ENCODE measurements around the gene ZNF511.

ZNF511 gene

DNA sequence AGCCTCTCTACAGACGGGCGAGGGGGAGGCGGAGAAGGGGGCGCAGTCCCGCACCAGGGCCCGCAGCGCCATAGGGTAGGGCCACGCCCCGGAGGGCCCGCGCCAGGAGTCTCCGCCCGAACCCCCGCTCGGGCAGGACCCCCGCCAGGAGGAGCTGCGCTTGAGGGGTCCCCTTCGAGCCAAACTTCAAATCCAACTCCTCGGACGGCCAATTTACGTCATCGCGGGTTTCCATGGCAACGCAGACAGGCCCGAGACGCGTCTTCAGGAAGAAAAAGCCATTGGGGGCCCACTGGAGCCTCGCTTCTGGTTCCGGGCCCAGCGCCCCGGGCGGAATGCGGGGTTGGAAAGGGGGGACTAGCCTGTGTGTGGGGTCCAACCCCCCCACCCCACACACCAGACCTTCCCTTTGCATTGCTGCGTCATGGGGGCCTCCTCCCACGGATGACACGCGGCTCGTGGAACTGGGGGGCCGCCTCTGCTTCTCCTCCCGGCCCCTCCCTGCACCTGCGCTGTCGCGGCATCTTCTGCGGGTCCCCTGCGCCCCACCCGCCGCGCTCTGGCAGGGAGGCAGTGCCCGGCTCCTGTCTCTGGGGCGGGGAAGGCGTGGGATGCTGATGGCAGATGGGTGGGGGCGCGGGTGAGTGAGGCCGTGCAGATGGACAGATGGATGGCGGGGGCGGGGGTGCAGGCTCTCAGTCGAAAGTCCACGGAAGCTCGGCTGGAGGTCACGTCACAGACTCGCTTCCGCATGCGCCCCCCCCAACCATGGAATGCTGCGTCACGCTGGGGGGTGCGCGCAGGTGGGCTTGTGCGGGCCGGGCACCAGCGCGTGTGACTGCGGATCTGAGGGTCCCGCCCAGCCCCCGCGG, 26.8 kb downstream of the ZNF511 start:
- DNase-seq (ENCODE audit: low read depth, low spot score): peak; percentile 55

DNA sequence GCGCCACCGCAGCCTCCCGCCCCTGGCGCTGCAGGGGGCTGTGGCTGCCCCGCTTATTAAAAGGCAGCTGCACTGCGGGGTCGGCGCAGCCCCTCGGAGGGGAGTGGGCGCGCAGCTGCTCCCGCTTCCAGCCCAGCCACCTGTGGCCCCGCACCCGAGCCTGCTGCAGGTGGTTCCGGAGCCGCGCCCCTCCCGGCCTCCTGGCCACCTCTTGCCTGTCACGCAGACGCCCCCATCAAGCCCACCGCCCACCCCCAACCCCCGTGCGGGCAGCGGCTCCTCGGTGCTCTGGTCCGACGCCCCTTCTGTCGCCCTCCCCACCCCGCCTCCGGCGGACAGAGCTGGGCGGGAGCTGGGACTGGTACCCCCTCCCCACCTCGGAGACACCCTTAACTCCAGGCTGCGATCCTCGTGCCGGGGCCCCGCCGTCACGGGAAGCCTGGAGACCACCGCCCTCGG, 27.4 kb downstream of the ZNF511 start:
- no peak for DNase-seq (ENCODE audit: low read depth, low spot score)

DNA sequence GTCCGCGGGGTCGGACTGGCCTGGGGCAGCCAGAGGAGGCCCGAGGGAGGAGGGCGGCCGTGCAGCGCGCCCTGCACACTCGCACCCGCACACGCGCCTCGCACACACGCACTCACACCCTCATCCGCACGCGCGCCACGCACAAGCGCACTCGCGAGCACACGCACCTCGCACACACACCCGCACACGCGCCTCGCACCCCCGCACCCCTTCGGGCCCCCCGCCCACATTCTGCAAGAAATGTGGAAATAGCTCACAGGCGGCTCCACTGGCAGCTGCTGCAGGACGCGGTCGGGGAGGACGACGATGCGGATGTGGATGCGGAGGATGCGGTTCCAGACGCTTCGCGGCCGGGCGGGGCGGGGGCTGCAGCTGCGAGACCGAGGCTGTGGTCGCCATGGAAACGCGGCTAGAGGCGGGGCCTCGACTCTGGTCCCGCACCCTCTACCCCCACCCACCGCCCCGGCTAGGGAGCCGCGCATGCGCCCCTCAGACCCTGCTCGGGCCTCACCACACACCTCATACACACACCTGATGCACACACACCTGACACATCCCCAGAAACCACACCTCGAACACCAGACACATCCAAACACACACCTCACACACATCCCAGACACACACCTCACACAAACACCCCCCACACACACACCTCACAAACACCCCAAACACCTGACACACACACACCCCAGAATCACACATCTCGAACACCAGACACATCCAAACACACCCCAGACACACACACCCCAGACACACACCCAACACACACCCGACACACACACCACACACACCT, 28.1 kb downstream of the ZNF511 start, which contains the start of gene CALY:
CALY (minus strand) TSS at position 320 of the 793 bp plus-strand sequence. CDS start 7,907 bp downstream, outside the sequence.
- DNase-seq (ENCODE audit: low read depth, low spot score): peak; percentile 58

DNA sequence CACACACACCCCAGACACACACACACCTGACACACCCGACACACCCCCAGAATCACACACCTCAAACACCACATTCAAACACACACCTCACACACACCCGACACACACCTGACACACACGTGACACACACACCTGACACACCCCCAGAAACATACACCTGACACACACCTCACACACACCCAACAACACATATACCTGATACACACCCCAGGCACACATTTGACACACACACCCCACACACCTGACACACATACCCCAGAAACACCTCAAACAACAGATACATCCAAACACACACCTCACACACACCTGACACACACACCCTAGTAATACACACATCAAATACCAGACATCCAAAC, 28.6 kb downstream of the ZNF511 start:
- DNase-seq (ENCODE audit: low read depth, low spot score): no peak

DNA sequence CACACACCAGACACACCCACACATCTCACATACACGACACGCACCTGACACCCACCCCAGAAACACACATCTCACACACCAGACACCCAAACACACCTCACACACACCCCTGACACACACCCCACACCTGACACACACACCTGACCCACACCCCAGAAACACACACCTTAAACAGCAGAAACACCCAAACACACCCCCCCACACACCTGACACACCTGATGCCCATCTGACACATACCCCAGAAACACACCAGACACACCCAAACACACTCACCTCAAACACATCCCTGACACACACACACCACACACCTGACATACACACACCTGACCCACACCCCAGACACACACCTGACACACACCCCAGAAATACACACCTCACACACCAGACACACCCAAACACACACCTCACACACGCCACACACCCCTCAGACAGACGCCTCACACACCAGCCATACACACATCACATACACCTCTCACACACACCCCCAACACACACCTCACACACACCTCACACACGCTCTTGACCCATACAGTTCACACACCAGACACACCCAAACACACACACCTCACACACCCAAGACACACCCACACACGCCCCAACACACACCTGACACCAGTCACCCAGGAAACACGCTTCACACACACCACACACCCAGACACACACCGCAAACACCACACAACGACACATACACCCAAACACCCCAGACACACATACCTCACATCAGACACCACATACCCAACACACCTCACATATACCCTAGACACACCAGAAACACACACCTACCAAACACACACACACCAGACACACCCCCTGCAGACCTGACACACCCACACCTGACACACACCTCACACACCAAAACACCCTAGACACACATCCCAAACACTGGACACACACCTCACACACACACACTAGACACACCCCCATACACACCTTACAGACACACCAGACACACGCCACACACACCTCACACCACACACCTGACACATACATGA, 29.7 kb downstream of the ZNF511 start:
- no peak for DNase-seq (ENCODE audit: low read depth, low spot score)

DNA sequence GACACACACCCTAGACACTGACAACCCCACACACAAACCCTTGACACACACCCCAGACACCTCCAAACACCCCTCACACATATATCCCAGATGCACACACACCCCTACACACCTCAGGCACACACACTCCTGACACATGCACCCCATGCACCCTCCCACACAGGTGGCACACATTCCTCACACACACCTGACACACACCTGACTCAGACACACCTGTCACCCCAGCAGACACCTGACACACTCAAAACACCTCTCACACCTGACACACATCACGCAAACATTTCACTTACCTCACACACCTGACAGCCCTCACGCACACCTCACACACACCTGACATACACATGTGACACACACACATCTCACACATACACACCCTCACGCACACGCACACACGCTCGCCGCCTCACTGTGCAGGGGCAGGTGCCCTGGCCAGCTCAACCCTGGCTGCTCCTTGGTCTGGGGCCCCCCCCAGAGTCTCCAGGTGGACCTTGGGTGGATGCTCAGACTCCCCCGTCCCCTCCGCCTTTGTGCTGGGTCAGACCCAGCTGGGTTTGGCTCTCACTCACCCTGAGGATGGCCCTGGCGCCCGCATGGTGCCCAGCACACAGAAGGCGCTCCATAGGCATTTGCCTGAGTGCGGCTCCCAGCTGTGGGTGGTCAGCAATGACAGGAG, 31.1 kb downstream of the ZNF511 start:
- DNase-seq (ENCODE audit: low read depth, low spot score): no peak

DNA sequence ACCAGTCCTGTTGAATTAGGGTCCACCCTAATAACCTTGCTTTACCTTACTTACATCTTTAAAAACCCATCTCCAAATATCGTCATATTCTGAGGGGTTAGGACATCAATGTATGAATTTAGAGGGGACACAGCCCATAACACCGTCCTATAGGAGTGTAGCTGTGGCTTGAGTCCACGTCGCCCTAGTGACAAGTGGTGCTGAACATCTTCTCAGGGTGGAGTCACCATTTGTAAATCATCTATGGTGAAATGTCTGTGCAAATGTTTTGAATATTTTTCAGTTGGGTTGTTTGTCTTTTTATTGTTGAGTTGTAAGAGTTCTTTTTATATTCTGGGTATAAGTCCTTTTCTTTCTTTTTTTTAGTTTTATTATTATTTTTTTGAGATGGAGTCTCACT, 33.3 kb downstream of the ZNF511 start:
- no peak for DNase-seq (ENCODE audit: low read depth, low spot score)

DNA sequence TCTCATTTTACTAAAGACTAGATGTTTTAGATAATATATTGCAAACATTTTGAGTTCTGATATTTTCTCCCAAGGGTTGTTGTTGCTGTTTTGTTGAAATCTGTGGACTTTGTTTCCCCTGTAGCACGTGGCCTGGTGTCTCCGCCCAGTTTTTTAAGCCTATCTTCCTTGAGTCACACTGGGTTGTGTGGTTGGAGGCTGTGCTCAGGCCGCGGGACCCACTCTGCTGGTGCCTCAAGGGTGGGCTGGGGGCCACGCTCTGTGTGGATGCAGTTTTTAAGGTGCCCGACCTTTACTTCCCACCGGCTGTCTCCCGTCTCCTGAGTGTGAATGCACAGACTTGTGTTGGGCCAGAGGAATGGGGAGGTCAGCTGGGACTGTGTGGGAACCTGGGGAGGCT, 34.2 kb downstream of the ZNF511 start:
- DNase-seq (ENCODE audit: low read depth, low spot score): no peak

DNA sequence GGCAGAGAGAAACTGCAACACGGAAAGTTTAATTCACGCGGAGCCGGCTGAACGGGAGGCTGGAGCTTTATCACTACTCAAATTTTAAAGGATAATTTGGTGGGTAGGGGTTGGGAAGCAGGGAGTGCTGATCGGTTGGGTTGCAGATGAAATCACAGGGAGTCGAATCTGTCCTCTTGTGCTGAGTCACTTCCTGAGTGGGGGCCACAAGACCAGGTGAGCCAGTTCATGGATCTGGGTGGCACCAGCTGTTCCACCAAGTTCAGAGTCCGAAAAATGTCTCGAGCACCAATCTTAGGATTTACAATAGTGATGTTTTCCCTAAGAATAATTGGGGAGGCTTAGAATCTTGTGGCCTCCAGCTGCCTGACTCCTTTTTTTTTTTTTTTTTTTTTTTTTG, 34.8 kb downstream of the ZNF511 start:
- DNase-seq (ENCODE audit: low read depth, low spot score): no peak

DNA sequence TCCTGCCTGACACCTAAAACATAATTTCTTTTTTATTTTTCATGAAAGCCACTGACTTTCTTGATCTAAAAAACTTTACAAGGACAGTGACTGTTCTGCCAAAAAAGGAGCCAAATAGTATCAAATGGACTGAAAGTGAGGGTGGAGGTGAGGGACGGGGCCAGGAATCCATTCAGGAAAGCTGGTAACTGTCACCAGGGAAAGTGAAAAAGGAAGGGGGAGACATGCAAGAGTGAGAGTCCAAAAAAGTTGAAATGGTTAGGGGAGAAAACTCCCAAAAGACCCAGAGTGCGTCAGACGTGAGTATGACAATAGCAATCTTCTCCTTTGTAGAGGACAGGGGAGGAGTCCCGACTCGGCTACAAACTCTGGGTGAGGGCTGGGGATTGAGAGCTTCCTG, 35.5 kb downstream of the ZNF511 start:
- no peak for DNase-seq (ENCODE audit: low read depth, low spot score)

DNA sequence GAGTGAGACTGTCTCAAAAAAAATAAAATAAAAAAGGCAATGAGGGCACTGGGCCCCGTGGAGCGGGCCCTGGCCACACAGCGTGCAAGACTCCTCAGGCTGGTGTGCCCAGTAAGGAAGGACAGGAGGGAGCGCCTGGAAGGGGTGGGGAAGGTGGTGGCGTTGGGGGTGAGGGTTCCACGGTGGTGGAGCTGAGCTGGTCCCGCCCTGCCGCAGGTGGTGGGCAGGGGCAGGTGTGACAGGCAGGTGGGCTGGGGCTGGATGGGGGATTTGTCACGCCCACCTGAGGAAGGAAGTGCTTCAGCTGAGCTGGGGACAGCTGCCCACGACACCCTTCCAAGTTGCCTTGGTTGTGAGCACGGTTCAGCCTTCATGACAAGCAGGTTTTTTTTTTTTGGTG, 37.7 kb downstream of the ZNF511 start:
- DNase-seq (ENCODE audit: low read depth, low spot score): no peak

DNA sequence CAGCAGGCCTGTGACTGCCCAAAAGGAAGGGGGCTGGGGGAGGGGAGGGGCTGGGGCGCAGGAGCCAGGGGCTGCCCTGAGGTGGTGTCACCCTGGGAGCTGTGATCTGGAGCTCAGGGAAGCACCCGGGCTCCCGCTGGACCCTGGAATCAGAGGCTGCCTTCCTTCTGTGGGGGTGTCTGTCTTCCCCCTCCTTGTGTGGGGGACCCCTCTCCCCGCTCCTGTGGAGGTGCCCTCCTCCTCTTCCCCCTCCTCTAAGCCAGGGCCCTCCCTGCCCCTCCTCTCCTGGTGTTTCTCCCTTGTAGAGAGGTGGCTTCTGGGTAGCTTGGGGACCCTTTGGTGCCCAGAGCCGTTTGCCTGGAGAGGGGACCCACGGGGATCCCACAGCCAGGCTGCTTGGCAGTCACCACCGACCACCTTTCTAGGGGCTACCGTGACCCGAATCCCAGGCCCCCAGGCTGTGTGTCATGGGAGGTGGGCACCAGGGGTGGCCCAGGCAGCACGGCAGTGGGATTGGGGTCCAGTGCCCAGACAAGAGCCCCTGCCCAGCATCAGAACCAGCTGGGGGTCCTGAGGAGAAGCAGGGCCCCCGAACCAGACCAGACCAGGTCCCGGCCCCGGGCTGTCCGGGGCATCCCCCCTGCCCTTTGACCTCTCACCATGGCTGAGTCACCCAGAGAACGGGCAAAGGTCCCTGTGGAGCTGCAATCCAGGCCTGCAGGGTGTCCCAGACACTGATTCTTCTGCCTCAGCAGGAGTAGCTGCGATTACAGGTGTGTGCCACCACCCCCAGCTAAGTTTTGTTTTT, 39.2 kb downstream of the ZNF511 start:
- DNase-seq (ENCODE audit: low read depth, low spot score): no peak

DNA sequence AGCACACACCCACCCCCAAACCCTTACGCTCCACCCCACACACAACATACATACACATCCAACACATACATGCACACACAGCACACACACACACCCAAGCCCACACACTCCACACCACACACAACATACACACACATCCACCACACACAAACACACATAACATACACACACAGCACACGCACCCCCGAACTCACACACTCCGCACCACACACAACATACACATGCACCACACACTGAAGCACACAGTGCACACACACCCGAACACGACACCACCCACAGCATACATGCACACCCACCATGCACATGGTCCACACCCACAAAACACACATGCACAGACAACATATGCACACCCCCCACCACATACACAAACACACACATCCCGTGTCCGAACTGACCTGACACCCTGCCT, 40.5 kb downstream of the ZNF511 start:
- no peak for DNase-seq (ENCODE audit: low read depth, low spot score)

DNA sequence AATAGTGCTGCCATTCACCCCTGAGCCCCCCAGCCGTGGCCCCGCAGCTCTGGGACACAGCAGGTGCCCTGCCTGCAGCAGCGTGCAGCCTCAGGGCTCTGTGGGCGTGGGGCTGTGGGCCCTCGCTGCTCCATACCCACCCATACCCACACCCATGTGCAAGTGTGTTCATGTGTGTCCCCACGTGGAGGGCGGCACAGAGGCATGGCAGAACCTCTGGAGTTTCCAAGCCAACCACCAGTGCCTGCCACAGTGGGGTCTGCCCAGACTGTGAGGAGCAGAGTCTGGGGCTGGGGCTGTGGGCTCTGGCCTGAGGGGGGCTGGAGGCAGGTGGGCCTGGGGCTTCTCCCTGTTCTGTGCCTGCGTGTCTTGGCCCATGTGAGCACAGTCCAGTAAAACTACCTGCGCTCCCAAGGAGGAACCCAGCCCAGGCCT, 40.9 kb downstream of the ZNF511 start:
- no peak for DNase-seq (ENCODE audit: low read depth, low spot score)

DNA sequence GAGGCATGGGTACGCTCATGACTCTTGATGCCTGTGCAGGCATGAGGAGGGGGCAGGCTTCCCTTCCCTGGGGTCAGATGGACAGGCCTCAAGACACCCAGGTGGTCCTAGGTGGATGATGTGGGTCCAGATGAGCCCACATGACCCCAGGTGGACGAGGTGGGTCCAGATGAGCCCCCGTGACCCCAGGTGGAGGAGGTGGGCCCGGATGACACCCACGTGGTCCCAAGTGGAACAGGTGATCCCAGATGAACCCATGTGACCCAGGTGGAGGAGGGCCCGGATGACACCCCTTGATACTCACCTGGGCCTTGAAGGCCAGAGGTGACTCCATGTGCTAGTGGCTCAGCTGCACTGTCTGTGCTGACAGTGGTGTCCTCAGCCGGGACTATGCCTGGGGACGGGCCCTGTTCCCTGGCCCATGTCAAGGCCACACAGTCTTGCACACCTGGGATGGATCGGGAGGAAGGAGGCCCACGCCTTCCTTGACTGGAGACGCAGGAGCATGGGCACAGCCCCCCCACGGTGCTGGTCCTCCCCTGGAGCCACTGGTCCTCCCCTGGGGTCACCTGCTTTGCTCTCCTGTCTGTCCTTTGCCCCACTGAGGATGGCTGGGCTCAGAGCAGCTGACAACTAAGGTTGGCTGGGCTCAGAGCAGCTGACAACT, 41.7 kb downstream of the ZNF511 start:
- no peak for DNase-seq (ENCODE audit: low read depth, low spot score)

DNA sequence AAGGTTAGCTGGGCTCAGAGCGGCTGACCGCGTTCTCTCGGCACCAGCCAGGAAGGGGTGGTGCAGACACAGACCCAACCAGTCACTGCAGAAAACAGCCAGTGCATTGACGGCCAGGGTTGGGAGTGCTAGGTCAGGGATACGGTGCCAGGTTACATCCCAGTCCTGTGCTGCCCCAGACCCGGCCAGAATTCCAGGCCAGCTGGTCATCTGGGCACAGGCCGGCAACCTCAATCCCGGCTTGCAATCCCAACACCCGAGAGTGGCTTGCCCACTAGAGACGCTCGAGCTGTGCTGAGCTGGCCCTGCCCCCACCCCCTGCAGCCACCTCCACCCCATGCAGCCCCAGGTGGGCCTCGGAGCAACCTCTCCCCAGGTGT, 42.2 kb downstream of the ZNF511 start:
- DNase-seq (ENCODE audit: low read depth, low spot score): no peak

DNA sequence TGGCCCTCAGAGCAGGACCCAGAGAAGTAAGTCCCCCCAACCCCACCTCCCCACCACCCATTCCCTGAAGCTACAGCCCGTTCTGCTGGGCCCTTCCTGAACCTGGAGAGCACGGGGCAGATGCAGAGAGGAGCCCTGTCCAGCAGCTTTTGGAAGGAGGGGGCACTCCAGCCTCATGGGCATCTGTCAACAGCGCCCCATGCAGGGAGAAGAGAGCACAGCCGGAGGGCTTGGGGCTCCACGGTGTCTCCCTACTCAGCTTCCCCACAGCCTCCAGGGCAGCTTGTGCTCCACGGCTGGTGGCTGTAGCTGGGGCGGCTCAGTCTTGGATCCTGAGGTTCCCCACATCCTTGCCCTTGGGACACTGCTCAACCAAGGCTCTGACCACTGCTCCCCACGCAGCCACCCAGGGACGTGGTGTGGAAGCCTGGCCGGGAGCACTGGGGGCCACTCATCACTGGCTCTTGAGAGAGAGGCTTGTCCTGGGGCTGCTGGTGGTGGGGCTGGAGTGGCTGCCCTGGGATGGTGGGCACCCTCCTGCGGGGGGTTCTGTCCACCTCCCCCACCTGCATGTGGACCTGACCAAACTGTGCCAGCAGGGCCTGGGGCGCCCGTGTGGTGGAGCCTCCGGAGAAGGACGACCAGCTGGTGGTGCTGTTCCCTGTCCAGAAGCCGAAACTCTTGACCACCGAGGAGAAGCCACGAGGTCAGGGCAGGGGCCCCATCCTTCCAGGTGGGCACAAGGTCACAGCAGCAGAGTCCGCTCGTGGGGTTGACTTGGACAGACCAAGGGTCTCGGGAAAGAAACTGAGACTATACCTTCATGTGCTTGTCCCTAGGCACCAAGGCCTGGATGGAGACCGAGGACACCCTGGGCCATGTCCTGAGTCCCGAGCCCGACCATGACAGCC, 42.9 kb downstream of the ZNF511 start:
- DNase-seq (ENCODE audit: low read depth, low spot score): no peak

DNA sequence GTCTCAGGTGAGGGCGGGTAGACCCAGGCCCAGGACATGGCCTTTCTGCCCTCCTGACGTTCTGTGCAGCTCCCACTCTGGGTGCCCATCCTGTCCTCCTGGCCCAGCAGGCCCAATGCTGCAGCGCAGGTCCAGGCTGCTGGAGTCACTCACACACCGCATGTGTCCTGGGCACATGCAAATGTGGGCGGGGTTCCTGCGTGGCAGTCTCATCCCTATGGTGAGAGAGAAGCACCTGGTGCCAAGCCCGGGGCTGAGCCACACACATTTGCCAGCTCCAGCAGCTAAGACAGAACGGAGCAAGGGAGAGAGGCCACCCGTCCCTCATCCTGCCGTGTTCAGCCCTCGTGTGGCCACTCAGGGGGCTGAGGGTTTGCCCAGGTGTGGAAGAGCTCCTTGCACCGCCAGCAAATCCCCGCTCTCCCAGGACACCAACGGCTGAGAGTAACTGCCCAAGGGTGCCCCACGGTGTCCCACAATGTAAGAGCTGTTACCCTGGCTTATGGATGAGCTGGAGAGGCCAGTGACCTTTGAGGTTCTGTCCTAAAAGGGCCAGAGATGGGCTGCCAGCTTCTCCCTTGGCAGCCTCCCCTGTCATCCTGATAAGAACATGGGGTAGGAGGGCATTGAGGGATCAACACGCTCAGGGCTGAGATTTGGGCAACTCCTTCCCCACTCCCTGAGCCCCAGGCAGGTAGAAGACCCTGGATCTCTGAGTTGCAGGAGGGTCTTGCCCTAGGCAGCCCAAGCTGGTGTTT, 44.7 kb downstream of the ZNF511 start:
- DNase-seq (ENCODE audit: low read depth, low spot score): no peak

All from activated CD4-positive, CD25-positive, alpha-beta regulatory T cell treated with anti-CD3 and anti-CD28 coated beads, Interleukin-2, amount 50 U/mL, for 16 hours (primary cell).